Caco-2 (cell line): ENCODE measurements around the gene LRP8. TPM values are rescaled to one million over a fixed set of nuclear protein-coding genes. Genes with fewer than 3 reads are reported as not detected.

Experiments
- BruUV-seq: library from RNA; stranded (reverse); fragments of 400-500 nt; replicated peaks from 2 replicates; lab custom pipeline; 2021; lab: Mats Ljungman, UMichigan
- CTCF ChIA-PET: fragments of 300-600 bp; sonication (Branson Sonifier 250); formaldehyde crosslinking; loops from one replicate; lab custom pipeline; 2022; ENCODE audit warnings: antibody characterized with exemption; lab: Charles Lee
- POLR2A ChIA-PET: fragments of 300-600 bp; sonication (Branson Sonifier 250); formaldehyde crosslinking; loops from one replicate; lab custom pipeline; 2022; ENCODE audit warnings: antibody characterized with exemption; lab: Charles Lee
- DNase-seq, 2 experiments: peaks; one replicate each; pipeline versions ENCODE4 v3.0.0 to v3.0.0-alpha.2; 2020 to 2022
- H3K27me3 ChIP-seq: replicated peaks from 2 replicates; pipeline ENCODE4 v1.6.0; 2011; ENCODE audit warnings: low read length; ENCODE audit not compliant: control insufficient read depth, insufficient read depth
- H3K36me3 ChIP-seq: 2 replicates; pipeline ENCODE4 v1.5.1; 2011; ENCODE audit warnings: low read length; ENCODE audit not compliant: control insufficient read depth, insufficient read depth
- H3K4me1 ChIP-seq: fragments of 250-450 bp; sonication (Bioruptor Pico); 2 replicates; pipeline ENCODE4 v1.5.1; 2020; ENCODE audit warnings: mild to moderate bottlenecking
- H3K4me3 ChIP-seq: 2 replicates; pipeline ENCODE4 v1.5.1; 2011; ENCODE audit warnings: low read depth, mild to moderate bottlenecking, control low read depth, low read length
- H3K9me3 ChIP-seq: fragments of 250-450 bp; sonication (Bioruptor Pico); 2 replicates; pipeline ENCODE4 v1.5.1; 2020; ENCODE audit warnings: mild to moderate bottlenecking, moderate library complexity
- H3K27ac Mint-ChIP-seq: one replicate; pipeline ENCODE4 v1.8.0; 2022; ENCODE audit warnings: mixed read lengths; ENCODE audit not compliant: unreplicated experiment
- H3K27me3 Mint-ChIP-seq: one replicate; pipeline ENCODE4 v1.8.0; 2022; ENCODE audit warnings: mixed read lengths; ENCODE audit not compliant: insufficient read depth, unreplicated experiment
- H3K36me3 Mint-ChIP-seq: one replicate; pipeline ENCODE4 v1.8.0; 2022; ENCODE audit warnings: mild to moderate bottlenecking, mixed read lengths; ENCODE audit not compliant: insufficient read depth, unreplicated experiment
- H3K4me1 Mint-ChIP-seq: one replicate; pipeline ENCODE4 v1.8.0; 2022; ENCODE audit warnings: low read depth, mixed read lengths; ENCODE audit not compliant: unreplicated experiment
- H3K4me3 Mint-ChIP-seq: one replicate; pipeline ENCODE4 v1.8.0; 2022; ENCODE audit warnings: mild to moderate bottlenecking, moderate library complexity, mixed read lengths; ENCODE audit not compliant: unreplicated experiment
- H3K9me3 Mint-ChIP-seq: one replicate; pipeline ENCODE4 v1.8.0; 2022; ENCODE audit warnings: mixed read lengths; ENCODE audit not compliant: unreplicated experiment
- intact Hi-C: fragments of 100-400 bp; cut with micrococcal nuclease; formaldehyde crosslinking; loops from one replicate; pipeline ENCODE4 v1.10.0; 2022; ENCODE audit not compliant: unreplicated experiment
- total RNA-seq: library from RNA; stranded (reverse); gene quantifications from 2 replicates; pipeline ENCODE4 v1.2.3, GENCODE V29; 2022
- TF ChIP-seq, protein P1 (sequence below), 2 experiments: fragments of 200-600 bp in 1 of 2; IDR thresholded peaks; 1 replicate in 1 of 2; 2 replicates in 1 of 2; pipeline versions ENCODE4 v1.5.1 to v1.8.0; 2011 to 2022; ENCODE audit warnings: antibody characterized with exemption in 1 of 2, control low read depth in 1 of 2, inconsistent platforms in 1 of 2, low read depth in 1 of 2, low read length in 1 of 2, mild to moderate bottlenecking in 1 of 2, moderate library complexity in 1 of 2; ENCODE audit not compliant: insufficient read depth in 1 of 2, severe bottlenecking in 1 of 2, unreplicated experiment in 1 of 2

Gene LRP8
- total RNA-seq, 1 experiment from 2014 or later = 11.8 TPM

DNA sequence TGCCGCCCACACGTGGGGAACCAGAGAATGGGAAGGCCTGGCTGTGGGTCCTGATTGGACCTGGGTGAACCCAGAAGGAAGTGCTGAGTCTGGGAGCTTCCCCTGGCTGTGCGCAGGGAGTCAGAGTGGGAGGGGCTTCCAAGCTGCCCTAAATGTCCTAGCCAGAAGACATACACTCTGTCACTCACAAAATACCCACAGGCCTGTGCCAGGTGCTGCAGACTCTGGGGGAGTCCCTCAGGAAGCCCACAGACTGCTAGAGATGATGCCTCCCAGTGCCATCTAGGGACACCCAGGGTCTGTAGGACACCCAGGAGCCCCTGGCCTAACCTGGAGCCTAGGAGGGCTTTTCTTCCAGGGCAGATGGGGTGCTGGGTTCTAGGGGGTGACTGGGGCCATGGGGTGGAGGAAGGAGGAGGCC lies 33.7 kb upstream of the LRP8 start:
- H3K9me3 Mint-ChIP-seq = no peaks in the 10 kb centered on the region
- peaks cover 7% of the 10 kb centered on the region for H3K36me3 Mint-ChIP-seq
- Histone ChIP-seq H3K4me3 (no peak overlapping the region), H3K4me1 (no peaks in the 10 kb centered on the region), H3K36me3 (no peaks in the 10 kb centered on the region), H3K9me3 (no peaks in the 10 kb centered on the region), H3K27me3 (no peaks in the 10 kb centered on the region)
- ChIA-PET POLR2A (no interaction called here), CTCF (no interaction called here)
- TF ChIP-seq, protein P1, sequence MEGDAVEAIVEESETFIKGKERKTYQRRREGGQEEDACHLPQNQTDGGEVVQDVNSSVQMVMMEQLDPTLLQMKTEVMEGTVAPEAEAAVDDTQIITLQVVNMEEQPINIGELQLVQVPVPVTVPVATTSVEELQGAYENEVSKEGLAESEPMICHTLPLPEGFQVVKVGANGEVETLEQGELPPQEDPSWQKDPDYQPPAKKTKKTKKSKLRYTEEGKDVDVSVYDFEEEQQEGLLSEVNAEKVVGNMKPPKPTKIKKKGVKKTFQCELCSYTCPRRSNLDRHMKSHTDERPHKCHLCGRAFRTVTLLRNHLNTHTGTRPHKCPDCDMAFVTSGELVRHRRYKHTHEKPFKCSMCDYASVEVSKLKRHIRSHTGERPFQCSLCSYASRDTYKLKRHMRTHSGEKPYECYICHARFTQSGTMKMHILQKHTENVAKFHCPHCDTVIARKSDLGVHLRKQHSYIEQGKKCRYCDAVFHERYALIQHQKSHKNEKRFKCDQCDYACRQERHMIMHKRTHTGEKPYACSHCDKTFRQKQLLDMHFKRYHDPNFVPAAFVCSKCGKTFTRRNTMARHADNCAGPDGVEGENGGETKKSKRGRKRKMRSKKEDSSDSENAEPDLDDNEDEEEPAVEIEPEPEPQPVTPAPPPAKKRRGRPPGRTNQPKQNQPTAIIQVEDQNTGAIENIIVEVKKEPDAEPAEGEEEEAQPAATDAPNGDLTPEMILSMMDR (IDR thresholded peaks at IDR 0.05; ENCODE audit: insufficient read depth in 1 of 2, low read depth in 1 of 2, low read length in 1 of 2, severe bottlenecking in 1 of 2, unreplicated experiment in 1 of 2) = no peak
- BruUV-seq = no TSS peak
- intact Hi-C loops = loop anchor here (5.0 kb wide), 1 partner anchor 34 kb away; the partner anchor contains the start of gene LRP8
- no peaks in the 10 kb centered on the region for H3K27me3 Mint-ChIP-seq
- no peaks in the 10 kb centered on the region for H3K4me1 Mint-ChIP-seq
- DNase-seq = no peak
- no peak overlapping the region for H3K4me3 Mint-ChIP-seq
- H3K27ac Mint-ChIP-seq = no peak overlapping the region

DNA sequence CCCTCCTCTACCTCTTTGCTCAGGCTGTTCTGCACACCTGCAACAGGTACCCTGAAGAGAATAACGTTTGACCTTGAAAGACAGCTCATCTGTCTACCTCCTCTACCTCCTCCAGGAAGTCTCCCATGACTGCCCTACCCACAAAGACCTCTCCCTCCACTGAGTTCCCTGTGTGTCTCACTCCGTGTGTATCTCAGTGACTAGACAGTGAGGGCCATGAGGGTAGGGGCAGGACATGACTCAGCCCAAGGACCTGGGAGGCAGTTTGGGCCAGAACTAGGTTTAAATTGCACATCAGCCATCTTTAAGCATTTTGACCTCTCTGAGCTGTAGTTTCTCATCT lies 32.0 kb upstream of the LRP8 start:
- no peaks in the 10 kb centered on the region for H3K27me3 ChIP-seq
- H3K36me3 Mint-ChIP-seq = peaks cover 7% of the 10 kb centered on the region
- no peaks in the 10 kb centered on the region for H3K4me1 Mint-ChIP-seq
- TF ChIP-seq, protein P1 (IDR thresholded peaks at IDR 0.05; ENCODE audit: insufficient read depth in 1 of 2, low read depth in 1 of 2, low read length in 1 of 2, severe bottlenecking in 1 of 2, unreplicated experiment in 1 of 2) = no peak
- no peak for DNase-seq
- ChIA-PET POLR2A (no interaction called here), CTCF (no interaction called here)
- H3K4me3 Mint-ChIP-seq = no peak overlapping the region
- no peaks in the 10 kb centered on the region for H3K4me1 ChIP-seq
- no peaks in the 10 kb centered on the region for H3K9me3 ChIP-seq
- BruUV-seq = no TSS peak
- no peaks in the 10 kb centered on the region for H3K9me3 Mint-ChIP-seq
- no peaks in the 10 kb centered on the region for H3K27me3 Mint-ChIP-seq
- no peak overlapping the region for H3K4me3 ChIP-seq
- H3K27ac Mint-ChIP-seq = no peak overlapping the region
- no peaks in the 10 kb centered on the region for H3K36me3 ChIP-seq
- intact Hi-C loops = loop anchor here (5.0 kb wide), 1 partner anchor 33 kb away; the partner anchor contains the start of gene LRP8

DNA sequence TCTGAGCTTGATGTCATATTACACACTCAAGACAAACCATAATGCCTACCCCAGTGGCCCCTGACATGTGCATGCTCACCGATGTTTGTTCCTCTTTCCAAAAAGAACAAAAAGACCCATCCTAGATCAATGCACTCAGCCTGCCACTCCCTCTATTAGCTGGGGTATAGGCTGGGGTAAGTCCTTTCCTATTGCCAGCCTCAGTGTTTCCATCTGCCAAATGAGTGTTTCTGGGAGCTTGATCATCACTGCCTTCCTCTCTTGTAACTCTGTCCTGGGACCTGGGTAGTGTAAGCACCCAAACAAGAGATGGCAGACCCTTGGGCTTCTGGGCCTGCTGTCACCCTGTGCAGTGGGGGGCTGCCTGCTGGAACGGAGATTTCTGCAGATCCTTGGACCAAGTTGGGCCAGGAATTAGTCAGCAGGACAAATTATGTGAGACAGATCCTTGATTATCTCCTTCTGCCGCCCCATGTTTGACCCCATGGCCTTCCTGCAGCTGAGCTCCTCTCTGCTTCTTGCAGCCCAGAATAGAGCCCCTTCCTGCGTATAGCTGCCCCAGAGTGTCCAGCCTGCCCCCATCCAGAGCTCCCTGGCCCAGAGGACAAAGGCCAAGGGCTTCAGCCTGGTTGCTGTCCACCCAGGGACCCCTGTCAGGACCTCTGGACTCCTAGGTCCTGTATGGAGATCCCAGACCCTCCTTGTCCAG lies 31.5 kb upstream of the LRP8 start:
- H3K27me3 ChIP-seq = no peaks in the 10 kb centered on the region
- CTCF ChIA-PET = no interaction called here
- Mint-ChIP-seq H3K4me3 (no peak overlapping the region), H3K27me3 (no peaks in the 10 kb centered on the region), H3K4me1 (no peaks in the 10 kb centered on the region), H3K27ac (no peak overlapping the region), H3K36me3 (peaks cover 7% of the 10 kb centered on the region), H3K9me3 (no peaks in the 10 kb centered on the region)
- TF ChIP-seq, protein P1 (IDR thresholded peaks at IDR 0.05; ENCODE audit: insufficient read depth in 1 of 2, low read depth in 1 of 2, low read length in 1 of 2, severe bottlenecking in 1 of 2, unreplicated experiment in 1 of 2) = no peak
- intact Hi-C loops = no loop called here
- no TSS peak for BruUV-seq
- H3K36me3 ChIP-seq = no peaks in the 10 kb centered on the region
- no peak overlapping the region for H3K4me3 ChIP-seq
- no peaks in the 10 kb centered on the region for H3K9me3 ChIP-seq
- no peaks in the 10 kb centered on the region for H3K4me1 ChIP-seq
- POLR2A ChIA-PET = no interaction called here
- DNase-seq = no peak
